ENCODE results near the gene AQP9.

DNA sequence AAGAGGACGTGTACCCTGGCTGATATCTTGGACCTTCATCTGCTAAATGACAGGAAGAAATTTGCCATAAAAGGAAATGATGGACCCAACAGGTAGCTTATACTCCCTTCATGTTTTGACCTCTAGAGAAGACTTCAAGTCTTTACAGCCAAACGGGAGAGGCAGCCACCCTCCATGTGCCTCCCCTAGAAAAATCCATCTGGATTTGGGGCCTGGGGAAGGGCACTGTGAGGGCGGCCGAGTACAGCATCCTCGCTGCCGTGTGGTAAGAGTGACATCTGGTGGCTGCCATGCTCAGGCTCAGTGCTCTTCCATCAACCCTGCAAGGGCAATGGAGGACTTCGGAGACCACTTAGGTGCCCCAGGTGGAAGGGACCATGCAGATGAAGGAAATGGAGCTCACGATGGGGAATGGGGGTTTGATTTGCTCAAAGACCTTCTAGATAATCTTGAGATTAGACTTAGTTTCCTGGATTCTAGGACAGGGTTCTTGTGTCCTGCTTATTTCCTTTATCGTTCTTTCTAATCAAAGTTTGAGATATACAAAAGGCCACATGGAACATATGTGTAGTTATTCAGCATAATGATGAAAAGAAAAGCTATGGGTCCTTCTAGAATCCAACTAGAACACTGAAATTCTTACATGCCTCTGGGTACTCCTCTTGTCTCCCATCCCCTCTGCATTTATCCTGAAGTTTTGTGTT is 44.4 kb downstream of the AQP9 start:
- TF ChIP-seq, protein P1, sequence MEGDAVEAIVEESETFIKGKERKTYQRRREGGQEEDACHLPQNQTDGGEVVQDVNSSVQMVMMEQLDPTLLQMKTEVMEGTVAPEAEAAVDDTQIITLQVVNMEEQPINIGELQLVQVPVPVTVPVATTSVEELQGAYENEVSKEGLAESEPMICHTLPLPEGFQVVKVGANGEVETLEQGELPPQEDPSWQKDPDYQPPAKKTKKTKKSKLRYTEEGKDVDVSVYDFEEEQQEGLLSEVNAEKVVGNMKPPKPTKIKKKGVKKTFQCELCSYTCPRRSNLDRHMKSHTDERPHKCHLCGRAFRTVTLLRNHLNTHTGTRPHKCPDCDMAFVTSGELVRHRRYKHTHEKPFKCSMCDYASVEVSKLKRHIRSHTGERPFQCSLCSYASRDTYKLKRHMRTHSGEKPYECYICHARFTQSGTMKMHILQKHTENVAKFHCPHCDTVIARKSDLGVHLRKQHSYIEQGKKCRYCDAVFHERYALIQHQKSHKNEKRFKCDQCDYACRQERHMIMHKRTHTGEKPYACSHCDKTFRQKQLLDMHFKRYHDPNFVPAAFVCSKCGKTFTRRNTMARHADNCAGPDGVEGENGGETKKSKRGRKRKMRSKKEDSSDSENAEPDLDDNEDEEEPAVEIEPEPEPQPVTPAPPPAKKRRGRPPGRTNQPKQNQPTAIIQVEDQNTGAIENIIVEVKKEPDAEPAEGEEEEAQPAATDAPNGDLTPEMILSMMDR (IDR thresholded peaks at IDR 0.05) = peak in 5 of 7 experiments; percentile 38 to 71 (median 58)
- TF ChIP-seq EP300 (IDR thresholded peaks at IDR 0.05) (no peak), POLR2A (IDR thresholded peaks at IDR 0.05) (no peak)

Measured in stomach (tissue), 4 donors.